ENCODE results near the gene P2RX7.

P2RX7 gene

DNA sequence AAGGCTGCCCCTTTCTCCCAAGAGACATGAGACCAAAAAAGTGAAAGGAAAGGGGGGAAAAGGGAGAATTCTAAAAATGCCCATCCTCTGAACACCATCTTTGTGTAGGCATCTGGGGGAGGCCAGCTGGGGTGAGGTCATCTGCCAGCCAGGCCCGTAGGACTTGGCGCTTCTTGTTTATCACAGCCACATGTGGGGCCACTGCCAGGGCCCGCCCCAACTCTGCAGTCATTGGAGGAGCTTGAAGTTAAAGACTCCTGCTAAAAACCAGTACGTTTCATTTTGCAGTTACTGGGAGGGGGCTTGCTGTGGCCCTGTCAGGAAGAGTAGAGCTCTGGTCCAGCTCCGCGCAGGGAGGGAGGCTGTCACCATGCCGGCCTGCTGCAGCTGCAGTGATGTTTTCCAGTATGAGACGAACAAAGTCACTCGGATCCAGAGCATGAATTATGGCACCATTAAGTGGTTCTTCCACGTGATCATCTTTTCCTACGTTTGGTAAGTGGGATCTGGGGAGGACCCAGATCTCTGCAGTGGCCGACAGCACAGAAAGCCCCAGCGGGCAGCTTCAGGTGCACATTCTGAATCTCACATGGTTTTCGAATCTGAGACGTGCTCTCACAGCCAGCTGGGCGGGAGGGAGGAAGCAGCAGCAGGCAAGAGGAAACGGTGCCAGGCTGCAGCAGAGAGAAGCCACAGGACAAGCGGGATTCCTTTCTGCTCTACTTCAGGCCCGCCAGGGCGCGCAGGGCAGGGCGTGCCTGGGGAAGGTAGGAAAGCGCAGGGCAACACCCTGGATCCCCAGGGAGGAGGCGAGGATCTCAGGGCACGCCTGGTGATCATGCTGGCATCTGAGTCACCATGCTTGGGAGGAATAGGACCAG lies at the start of gene P2RX7:
Gene P2RX7 (plus strand): TSS at position 276 of the 881 bp plus-strand sequence. CDS start 95 bp downstream, at position 371.
- peak; percentile 22 for DNase-seq (ENCODE audit: low spot score)

DNA sequence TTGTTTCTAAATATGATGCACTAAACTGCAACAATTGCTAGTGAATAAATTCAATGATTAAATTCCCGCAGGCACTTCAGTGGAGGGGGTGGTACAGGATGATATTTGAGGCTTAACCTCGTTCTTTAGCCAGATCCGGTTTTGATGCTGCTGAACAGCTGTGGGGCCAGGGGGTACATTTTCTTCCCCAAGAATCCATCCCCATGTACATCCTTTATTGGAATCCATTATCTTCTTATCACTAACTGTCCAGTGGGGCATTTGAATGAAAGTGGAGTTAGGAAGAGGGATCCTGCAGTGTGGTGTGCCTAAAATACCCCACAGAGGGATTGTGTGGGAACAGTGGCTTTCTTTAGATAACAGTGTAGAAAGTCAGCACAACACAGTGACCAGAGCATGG lies 48.4 kb upstream of the P2RX7 start:
- no peak for DNase-seq (ENCODE audit: low spot score)

DNA sequence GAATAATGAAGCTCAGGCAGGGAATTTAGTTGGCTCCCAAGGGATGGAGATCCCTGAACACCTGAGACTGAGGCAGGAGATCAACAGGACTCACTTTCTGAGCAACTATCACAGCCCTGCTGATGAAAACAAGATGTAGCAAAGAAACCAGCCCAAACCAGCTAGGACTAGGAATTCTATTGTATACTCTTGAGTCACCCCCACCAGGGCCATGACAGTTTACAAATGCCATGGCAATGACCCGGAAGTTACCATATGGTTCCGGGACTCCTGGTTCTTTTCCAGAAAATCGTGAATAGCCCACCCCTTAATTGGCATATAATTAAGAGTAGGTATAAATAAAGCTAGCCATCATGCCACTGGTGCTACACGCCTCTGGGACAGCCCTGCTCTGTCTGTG lies 47.6 kb upstream of the P2RX7 start:
- DNase-seq (ENCODE audit: low spot score) = no peak

DNA sequence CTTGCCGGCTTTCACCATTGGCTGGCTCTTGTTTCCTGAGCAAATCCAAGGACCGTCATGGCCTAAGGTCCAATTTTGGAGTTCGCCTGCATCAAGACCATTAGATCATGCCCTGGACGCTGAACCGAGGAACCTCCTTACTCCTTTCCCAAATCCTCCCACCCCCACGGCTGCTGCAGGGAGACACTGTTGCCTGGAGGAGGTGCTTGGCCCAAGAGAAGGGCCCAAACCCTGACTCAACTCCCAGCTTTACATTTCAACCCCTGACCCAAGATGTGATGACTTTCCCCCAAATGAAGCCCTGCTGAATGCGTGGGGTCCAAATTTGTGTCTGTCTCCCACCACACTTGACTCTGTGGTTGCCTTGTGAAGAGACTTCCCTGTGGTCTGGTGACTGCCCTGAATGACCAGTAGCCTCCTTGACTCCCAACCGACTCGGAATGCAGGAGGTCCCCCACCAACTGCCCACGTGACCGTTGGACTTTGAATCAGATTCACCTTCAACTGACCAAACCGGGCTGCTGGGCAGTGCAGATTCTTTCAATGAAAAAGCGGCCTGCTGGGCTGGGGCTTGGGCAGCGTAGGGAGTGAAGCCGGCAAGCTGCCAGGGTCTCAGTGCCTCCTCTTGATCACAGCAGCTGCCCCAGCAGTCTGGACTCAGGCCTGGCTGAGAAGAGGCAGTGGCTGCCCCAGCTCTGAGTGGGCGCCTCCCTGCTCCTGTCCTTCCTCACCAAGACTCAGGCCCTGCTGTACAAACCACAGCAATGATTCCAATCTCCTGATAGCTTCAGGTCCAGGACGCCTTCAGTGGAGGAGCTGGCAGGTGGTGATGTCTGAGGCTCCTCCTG lies 46.9 kb upstream of the P2RX7 start:
- no peak for DNase-seq (ENCODE audit: low spot score)

DNA sequence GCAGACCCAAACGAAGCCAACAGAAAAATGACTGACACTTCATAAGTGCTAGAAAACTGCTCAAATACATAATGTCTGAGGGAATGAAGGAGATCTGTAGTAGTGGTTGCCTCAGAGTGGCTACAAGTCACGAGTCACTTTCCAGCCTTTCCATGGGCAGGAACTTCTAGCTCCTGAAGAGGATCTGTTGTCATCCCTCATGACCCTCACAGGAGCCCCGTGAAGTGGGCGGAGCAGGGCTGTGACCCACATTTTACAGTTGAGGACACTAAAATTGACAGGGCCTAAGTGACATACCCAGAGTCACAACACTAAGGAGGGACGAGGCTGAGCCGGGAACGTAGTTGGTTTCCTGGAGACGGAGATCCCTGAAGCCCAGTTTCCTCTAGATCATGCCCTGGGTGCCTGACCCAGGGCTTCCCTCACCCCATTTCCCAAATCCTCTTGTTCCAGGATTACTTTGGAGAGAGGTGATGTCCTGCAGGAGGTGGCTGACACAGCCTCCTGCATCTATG lies 45.8 kb upstream of the P2RX7 start:
- no peak for DNase-seq (ENCODE audit: low spot score)

DNA sequence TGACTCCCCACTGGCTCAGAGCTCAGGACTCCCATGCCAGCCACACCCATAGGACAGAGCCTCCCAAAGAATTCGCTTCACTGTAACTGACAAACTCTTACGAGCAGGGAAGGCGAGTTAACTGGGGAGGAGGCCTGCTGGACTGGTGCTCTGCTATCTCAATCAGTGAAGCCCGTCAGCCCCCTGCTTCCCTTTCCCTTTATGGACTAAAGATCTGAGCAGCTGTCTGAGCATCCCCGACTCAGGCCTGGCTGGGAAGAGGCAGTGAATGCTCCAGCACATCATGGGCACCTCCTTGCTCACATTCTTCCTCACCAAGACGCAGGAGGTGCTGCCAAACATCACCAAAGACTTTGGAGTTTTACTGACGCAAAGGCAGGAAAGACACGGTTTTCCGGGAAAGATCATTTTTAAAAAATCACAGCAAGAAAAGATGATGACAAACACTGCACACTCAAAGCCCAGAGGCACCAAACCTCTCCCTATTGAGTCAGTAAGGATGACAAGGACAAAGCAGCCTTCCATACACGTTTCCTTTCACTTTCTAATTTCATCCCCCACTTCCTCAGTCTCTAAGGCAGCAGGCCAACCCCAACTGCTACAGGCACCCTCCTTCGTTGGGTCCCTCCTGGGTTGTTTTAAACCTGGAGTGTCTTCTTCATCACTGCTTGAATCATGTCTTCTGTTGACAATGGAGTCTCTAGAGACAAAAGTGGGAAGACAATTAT lies 45.0 kb upstream of the P2RX7 start:
- peak; percentile 44 for DNase-seq (ENCODE audit: low spot score)

DNA sequence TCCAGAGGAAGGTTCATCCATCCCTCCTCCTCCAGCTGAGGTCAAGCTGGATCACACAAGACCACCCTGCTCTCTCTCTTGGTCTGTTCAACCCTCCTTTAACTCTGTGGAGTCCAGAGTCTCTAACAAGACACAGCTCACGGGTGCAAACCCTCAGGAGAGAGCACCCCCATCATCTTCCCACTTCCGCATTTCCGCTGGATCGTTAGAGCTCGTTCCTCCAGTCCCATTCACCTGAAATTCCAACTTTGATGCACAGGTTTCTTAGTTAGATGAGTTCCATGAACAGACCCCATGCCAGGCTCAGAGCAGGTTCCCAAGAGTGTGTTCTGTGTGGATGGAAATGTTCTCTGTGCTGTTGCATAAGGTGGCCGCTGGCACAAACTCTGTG lies 44.5 kb upstream of the P2RX7 start:
- no peak for DNase-seq (ENCODE audit: low spot score)

DNA sequence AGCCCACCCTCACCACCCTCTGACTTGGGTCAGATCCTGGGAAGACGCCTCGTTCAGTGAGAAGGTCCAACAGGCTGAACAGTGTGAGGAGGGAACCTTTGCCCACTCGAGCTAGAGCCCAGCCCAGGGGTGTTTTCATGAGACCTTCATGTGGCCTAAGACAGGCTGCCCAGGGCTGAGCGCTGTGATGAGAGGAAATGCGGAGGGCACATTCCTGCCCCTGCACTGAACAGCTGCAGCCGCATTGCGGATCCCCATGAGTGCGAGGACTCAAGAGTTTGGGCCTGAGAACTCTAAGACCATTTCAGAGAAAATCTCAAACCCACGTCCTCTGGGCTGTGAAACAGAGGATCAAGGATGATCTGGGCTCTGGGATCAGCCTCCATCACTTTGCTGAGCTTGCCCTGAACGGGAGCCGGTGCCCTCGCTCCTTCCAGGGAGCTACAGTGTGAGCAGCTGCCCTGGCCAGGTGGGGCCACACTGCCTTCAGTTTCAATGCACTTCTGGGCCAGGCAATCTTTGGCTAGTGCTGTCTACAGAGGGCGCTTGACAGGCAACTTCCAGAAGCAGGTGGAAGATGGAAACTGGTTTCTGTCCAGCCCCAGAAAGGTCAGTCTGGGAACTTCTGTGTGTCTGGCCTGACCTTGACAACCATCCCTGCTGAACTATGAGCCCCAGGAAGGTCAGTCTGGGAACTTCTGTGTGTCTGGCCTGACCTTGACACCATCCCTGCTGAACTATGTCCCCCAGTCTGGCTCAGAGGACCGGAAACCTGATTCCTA lies 43.5 kb upstream of the P2RX7 start:
- DNase-seq (ENCODE audit: low spot score) = peak; percentile 68

DNA sequence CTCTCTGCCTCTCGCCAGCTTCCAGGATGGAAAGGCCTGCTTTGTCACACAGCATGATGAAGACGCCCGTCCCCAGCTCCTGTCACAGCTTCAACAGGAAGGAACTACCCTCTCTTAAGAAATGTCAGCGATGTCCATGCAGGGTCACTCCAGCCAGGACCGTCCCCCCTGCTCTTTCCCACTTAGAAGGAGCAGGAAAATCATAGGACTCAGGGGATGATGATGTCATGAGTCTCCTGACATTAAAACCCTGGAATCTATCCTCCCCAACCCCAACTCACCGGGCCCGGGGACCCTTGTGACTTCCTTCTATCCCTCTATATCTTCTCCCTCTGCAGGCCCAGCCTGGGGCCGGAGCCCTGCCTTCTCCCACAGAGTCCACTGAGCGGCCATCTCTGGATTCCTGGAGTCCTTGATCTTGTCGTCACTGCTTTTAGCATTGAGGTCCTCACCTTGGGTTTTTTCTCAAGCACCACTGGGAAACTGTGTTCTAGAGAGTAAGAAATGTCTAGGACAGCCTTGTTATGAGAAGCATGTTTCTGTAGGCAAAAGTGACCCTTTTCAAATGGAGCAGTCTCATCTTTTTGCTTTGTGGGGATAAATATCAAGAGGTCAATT lies 42.8 kb upstream of the P2RX7 start:
- no peak for DNase-seq (ENCODE audit: low spot score)

DNA sequence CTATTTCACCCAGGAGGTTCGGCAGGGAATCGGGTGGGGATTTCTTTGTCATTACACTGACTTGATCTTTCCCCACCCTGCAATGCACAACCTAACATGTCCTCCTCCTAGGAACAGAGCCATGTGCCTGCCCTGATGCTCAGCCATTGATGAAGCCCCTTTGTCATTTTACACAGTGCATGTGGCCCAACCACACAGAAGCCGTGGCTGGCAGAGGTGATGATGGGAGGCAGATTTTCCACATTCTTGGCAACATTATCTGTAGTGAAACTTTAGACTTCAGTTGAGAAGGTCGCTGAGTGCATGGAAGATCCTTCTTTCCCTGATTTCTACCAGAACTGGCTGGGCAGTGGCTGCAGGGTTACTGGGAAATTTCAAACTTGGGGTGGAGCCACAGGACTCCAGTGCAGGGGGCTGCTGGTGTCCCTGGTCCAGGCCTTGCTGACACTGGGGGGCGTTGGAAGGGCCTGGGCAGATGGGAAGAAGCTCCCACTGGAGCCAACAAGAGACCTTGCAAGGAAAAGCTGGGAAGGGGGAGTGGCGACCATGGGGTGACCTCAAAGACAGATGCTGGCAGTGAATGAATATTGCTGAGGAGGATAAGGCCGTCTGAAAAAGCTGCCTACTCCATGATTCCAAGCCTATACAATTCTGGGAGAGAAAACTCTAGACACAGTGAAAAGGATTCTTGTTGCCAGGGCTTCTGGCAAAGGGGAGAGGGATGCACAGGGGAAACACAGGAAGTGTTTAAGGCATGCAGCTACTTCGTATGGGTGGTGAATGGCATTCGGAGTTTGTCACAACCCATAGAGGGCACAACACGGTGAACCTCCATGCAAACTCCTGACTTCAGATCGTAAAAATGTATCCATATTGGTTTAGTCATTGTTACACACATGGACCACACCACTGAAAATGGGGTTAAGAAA lies 41.8 kb upstream of the P2RX7 start:
- DNase-seq (ENCODE audit: low spot score) = no peak

DNA sequence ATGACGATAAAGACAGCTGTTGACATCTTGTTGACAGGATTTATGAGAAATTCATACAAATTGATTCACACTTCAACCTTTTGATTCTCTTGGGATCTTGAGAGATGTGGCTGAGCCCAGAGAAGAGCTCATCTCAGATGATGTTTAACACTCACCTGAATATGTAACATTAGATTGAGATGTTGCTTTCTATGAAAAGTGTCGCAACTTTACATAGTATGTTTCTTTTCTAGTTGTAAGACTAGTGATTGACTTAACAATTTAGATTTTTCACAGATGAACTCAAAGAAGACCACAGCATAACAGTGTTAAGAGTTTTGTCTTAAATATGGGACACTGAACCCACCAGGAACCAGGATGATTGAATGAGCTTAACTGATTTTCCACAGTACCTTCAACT lies 40.6 kb upstream of the P2RX7 start:
- DNase-seq (ENCODE audit: low spot score) = no peak

DNA sequence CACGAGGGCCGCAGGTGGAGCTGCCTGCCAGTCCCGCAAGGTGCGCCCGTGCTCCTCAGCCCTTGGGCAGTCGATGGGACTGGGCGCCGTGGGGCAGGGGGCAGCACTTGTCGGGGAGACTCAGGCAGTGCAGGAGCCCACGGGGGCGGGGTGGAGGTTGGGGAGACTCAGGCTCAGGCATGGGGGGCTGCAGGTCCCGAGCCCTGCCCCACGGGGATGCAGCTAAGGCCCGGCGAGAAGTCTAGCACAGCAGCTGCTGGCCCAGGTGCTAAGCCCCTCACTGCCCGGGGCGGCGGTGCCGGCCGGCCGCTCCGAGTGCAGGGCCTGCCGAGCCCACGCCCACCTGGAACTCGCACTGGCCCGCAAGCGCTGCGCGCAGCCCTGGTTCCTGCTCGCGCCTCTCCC lies 39.2 kb upstream of the P2RX7 start:
- DNase-seq (ENCODE audit: low spot score) = no peak

DNA sequence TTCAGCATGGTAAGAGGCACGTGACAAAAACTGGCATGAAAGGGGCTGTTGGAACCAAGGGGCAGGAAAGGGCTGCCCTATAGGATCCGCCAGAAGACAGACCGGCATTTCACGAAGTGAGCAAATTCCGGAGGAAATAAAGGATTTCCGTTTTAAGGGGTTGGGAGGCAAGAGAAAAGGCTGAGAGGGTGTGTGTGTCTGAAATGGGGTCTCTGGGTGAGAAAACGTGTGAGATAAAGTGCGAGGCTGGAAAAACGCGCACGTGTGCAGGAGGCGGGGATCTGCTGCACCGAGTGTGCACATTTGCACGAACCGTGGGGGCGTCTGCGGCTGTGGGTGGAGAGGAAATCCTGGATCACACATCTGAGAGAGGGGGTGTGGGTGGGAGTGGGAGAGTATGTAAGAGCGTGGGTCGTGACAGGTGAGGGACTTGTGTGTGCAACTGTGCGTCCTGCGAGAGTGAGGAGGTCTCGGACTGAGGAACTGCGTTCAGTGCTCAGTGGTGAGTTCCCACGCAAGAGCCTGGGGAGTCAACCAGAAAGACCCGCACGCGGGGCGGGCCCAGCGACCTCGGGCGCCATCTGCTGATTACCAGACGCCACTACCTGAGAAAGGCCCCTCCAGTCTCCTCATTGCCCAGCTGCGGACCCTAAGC lies 37.0 kb upstream of the P2RX7 start:
- DNase-seq (ENCODE audit: low spot score) = peak; percentile 88

DNA sequence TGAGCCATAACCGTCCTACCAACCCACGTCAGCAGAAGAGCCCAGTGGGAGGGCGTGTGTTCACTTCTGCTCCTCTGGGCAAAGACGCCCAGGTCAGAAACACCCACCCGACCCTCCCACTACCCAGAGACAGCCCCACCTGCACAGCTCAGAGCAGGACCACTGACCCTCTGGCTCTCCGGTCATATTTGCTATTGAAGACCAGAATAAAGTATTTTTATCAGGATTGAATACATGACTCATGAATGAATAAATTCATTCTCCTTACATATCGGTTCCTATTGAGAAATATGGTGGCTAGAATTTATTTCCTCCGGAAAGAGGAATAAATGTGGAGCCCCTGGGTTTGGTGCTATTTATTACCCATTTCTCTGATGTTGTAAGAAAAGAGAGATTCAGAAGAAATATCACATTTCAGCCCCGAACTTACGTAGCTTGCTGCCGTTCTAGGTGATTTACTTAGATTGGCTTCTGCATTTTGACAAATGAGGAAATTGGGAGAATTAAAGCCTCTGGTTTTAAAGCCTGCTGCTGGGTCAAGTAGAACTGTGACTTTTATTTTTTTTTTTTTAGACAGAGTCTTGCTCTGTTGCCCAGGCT lies 36.4 kb upstream of the P2RX7 start:
- DNase-seq (ENCODE audit: low spot score) = no peak

DNA sequence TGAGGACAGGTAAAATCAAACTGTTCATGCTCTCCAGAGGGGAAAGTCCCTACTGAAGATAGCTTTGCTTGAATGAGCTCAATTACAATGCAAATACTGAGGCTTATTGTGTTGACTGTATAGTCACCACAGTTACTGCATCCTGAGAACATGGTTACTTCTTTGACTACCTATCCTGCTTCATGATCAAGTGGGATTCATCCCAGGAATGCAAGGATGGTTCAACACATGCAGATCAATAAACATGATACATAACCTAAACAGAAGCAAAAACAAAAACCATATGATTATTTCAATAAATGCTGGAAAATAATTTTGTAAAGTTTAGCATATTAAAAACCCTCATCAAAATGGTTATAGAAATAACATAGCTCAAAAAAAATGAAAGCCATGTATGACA lies 32.9 kb upstream of the P2RX7 start:
- DNase-seq (ENCODE audit: low spot score) = no peak

DNA sequence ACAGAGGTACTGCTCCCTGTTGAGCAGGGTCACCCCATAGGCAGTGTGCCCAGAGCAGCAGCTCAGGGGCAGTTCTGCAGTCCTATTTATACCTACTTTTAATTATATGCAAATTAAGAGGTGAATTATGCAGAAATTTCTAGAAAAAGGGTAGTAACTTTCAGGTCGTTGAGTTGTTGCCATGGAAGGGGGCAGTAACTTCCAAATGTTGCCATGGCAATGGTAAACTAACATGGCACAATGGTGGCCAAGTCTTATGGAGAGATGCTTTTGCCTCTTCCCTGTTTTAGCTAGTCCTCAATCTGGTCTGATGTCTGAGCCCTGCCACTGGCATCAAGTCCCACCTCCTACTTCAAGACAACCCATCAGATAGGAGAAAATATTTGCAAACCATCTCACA lies 30.4 kb upstream of the P2RX7 start:
- DNase-seq (ENCODE audit: low spot score) = no peak

DNA sequence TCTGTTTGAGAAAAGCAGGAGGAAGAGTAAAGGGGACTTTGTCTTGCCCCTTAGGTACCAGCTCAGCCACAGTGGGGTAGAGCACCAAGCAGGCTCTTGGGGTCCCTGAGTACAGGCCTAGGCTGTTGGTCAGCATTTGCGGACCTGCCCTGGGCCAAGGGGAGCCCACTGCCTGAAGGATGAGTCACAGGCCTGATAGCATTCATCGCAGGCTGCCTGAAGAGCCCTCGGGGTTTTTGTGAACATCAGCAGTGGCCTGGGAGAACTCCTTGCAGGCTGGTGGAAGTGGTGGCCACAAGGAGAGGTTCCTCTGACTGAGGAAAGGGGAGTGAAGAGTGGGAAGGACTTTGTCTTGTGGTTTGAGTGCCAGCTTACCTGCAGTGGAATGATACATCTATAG lies 25.0 kb upstream of the P2RX7 start:
- DNase-seq (ENCODE audit: low spot score) = no peak

DNA sequence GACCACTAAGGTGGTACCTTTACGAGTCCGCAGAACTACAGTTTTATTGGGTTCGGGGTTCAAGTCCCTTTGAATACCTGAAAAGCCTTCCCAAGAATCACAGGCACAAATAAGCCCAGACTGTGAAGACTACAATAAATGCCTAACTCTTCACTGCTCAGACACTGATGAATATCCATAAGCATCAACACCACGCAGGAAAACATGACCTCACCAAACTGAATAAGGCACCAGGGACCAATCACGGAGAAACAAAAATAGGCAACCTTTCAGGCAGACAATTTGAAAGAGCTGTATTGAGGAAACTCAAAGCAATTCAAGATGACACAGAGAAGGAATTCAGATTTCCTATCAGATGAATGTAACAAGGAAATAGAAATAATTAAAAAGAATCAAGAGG lies 24.2 kb upstream of the P2RX7 start:
- DNase-seq (ENCODE audit: low spot score) = no peak

All from kidney capillary endothelial cell (primary cell).